Right ventricle myocardium inferior (tissue), 1 donor: ENCODE data around the gene ANXA10. TPM values are rescaled to one million over a fixed set of nuclear protein-coding genes. Genes with fewer than 3 reads are reported as not detected.
"Not testable (repeated sequence)": the region's sequence is repeated elsewhere in the genome, so short reads cannot be mapped to it uniquely, and the experiment has no call there.

Experiments used
- ATAC-seq: fragments of 200-7000 bp; cut with Tn5 transposase; one replicate; pipeline ENCODE4 v1.9.1; 2020; ENCODE audit warnings: mild to moderate bottlenecking, moderate library complexity
- DNase-seq: peaks from one replicate; pipeline ENCODE4 v3.0.0; 2021; ENCODE audit errors: missing footprints
- intact Hi-C: fragments of 100-400 bp; cut with DNase I; formaldehyde crosslinking; loops from one replicate; pipeline ENCODE4 v1.11.0; 2022
- total RNA-seq: library from RNA; stranded (reverse); fragmentation: NEBNext Ultra II Directional; extraction: Animal tissue kit (Norgen Biotek cat#: 25700); gene quantifications from one replicate; pipeline ENCODE4 v1.2.1, GENCODE V29; 2021
- donor health status: DM: no; HTN: yes; CAD: no; lungs with severe emphysema.

ANXA10 gene
- total RNA-seq, 1 donor from 2014 or later: not detected

GRCh38 chr4:168102403-168102802 is 10.1 kb downstream of the ANXA10 start:
- intact Hi-C loops: no loop called here
- no peak for DNase-seq
- no peak for ATAC-seq

GRCh38 chr4:168109527-168109926 is 17.2 kb downstream of the ANXA10 start:
- intact Hi-C loops: no loop called here
- no peak for DNase-seq
- no peak for ATAC-seq

GRCh38 chr4:168113059-168113458 is 20.7 kb downstream of the ANXA10 start:
- intact Hi-C loops, DNase-seq, ATAC-seq: not testable (repeated sequence)

- ATAC-seq: no peak
- intact Hi-C loops: no loop called here
Measured at GRCh38 chr4:168118116-168118655, 25.8 kb downstream of the ANXA10 start.

GRCh38 chr4:168119100-168119499 is 26.8 kb downstream of the ANXA10 start:
- no peak for DNase-seq
- no peak for ATAC-seq
- intact Hi-C loops: no loop called here

More at GRCh38 chr4:168118116-168118655, 25.8 kb downstream of the ANXA10 start:
- DNase-seq: no peak

- DNase-seq (no peak), ATAC-seq (no peak)
- intact Hi-C loops: no loop called here
Measured at GRCh38 chr4:168119890-168120289, 27.6 kb downstream of the ANXA10 start.

- DNase-seq (no peak), ATAC-seq (no peak)
- intact Hi-C loops: no loop called here
Measured at GRCh38 chr4:168120811-168121210, 28.5 kb downstream of the ANXA10 start.

GRCh38 chr4:168124008-168124641 is 31.8 kb downstream of the ANXA10 start:
- no peak for ATAC-seq
- DNase-seq: no peak
- intact Hi-C loops: no loop called here

- no peak for ATAC-seq
- DNase-seq: no peak
- intact Hi-C loops: no loop called here
Measured at GRCh38 chr4:168126952-168127351, 34.6 kb downstream of the ANXA10 start.

- ATAC-seq: no peak
- no peak for DNase-seq
- intact Hi-C loops: no loop called here
Measured at GRCh38 chr4:168128601-168129000, 36.3 kb downstream of the ANXA10 start.

- ATAC-seq: no peak
- no peak for DNase-seq
- intact Hi-C loops: no loop called here
Measured at GRCh38 chr4:168129046-168129772, 36.9 kb downstream of the ANXA10 start.

GRCh38 chr4:168129802-168130201 is 37.5 kb downstream of the ANXA10 start:
- no peak for DNase-seq
- intact Hi-C loops: no loop called here
- ATAC-seq: no peak

GRCh38 chr4:168131196-168131595 is 38.9 kb downstream of the ANXA10 start:
- intact Hi-C loops: no loop called here
- no peak for ATAC-seq
- no peak for DNase-seq

GRCh38 chr4:168134651-168135050 is 42.3 kb downstream of the ANXA10 start:
- DNase-seq (no peak), ATAC-seq (no peak)
- intact Hi-C loops: no loop called here

- intact Hi-C loops, ATAC-seq, DNase-seq: not testable (repeated sequence)
Measured at GRCh38 chr4:168135860-168136259, 43.5 kb downstream of the ANXA10 start.

GRCh38 chr4:168137695-168138094 is 45.4 kb downstream of the ANXA10 start:
- intact Hi-C loops, ATAC-seq, DNase-seq: not testable (repeated sequence)

- DNase-seq: no peak
- intact Hi-C loops: no loop called here
- no peak for ATAC-seq
Measured at GRCh38 chr4:168138143-168138542, 45.8 kb downstream of the ANXA10 start.

- intact Hi-C loops: no loop called here
- DNase-seq: no peak
- no peak for ATAC-seq
Measured at GRCh38 chr4:168139336-168139735, 47.0 kb downstream of the ANXA10 start.

GRCh38 chr4:168141733-168142132 is 49.4 kb downstream of the ANXA10 start:
- intact Hi-C loops: no loop called here
- no peak for ATAC-seq
- DNase-seq: no peak

GRCh38 chr4:168143601-168144000 is 51.3 kb downstream of the ANXA10 start:
- intact Hi-C loops: no loop called here
- no peak for ATAC-seq
- DNase-seq: no peak
